HCT116 (cell line): ENCODE measurements around the gene RAD9A. TPM values are rescaled to one million over a fixed set of nuclear protein-coding genes. Genes with fewer than 3 reads are reported as not detected.

Source experiments
- ATAC-seq: fragments of 200-7000 bp; cut with Tn5 transposase; 2 replicates; pipeline ENCODE4 v1.9.1; 2020; ENCODE audit warnings: mild to moderate bottlenecking, moderate library complexity
- BruUV-seq: library from RNA; stranded (reverse); fragments of 400-500 nt; replicated peaks from 2 replicates; lab custom pipeline; 2021; lab: Mats Ljungman, UMichigan
- CTCF ChIA-PET: fragments of 300-600 bp; sonication (Branson Sonifier 250); formaldehyde crosslinking; loops from one replicate; lab custom pipeline; 2021; ENCODE audit warnings: antibody characterized with exemption; lab: Charles Lee
- POLR2A ChIA-PET: fragments of 300-600, 350-600 bp; sonication (Branson Sonifier 250); formaldehyde crosslinking; loops from one replicate; lab custom pipeline; 2021; ENCODE audit warnings: antibody characterized with exemption; lab: Charles Lee
- RAD21 ChIA-PET, 2 experiments: fragments of 300-600 bp; sonication (Branson Sonifier 250); formaldehyde crosslinking; loops; one replicate each; lab custom pipeline; 2023; ENCODE audit warnings: low total read pairs in 2 of 2; ENCODE audit not compliant: uncharacterized antibody in 2 of 2, unreplicated experiment in 2 of 2, low non-redundant PET in 1 of 2; lab: Charles Lee
- DNase-seq: peaks from one replicate; pipeline ENCODE4 v3.0.0-alpha.2; 2010; ENCODE audit warnings: low read depth, low spot score
- H2AFZ ChIP-seq: fragments of 200-600 bp; shearing (Covaris generic), sonication (generic); 2 replicates; pipeline ENCODE4 v1.6.1; 2017; ENCODE audit warnings: low read depth, mixed run types, mixed read lengths, antibody characterized with exemption, low read length; ENCODE audit not compliant: poor library complexity, severe bottlenecking
- H3K27ac ChIP-seq: 2 replicates; pipeline ENCODE4 v1.5.1; 2012; ENCODE audit warnings: low read depth, low read length
- H3K27me3 ChIP-seq: fragments of 200-600 bp; sonication (generic); 2 replicates; pipeline ENCODE4 v1.6.1; 2016; ENCODE audit warnings: mixed run types, low read length, mixed read lengths; ENCODE audit not compliant: insufficient read depth
- H3K36me3 ChIP-seq, 2 experiments: fragments of 200-500 bp in 1 of 2; fragments of 200-600 bp in 1 of 2; sonication (Bioruptor generic) in 1 of 2; sonication (generic) in 1 of 2; 2 replicates each; pipeline versions ENCODE4 v1.5.1 to v1.6.1; 2014 to 2016; ENCODE audit warnings: low read length in 2 of 2, inconsistent platforms in 1 of 2, mixed read lengths in 1 of 2, mixed run types in 1 of 2; ENCODE audit not compliant: insufficient read depth in 2 of 2, control insufficient read depth in 1 of 2
- H3K4me1 ChIP-seq, 2 experiments: fragments of 200-600 bp in 1 of 2; sonication (generic) in 1 of 2; 2 replicates each; pipeline versions ENCODE4 v1.5.1 to v1.6.1; 2012 to 2017; ENCODE audit warnings: low read length in 2 of 2, inconsistent platforms in 1 of 2, mild to moderate bottlenecking in 1 of 2, mixed read lengths in 1 of 2, mixed run types in 1 of 2, moderate library complexity in 1 of 2; ENCODE audit not compliant: insufficient read depth in 2 of 2, control insufficient read depth in 1 of 2
- H3K4me2 ChIP-seq: fragments of 200-600 bp; sonication (generic); 2 replicates; pipeline ENCODE4 v1.6.1; 2017; ENCODE audit warnings: mixed run types, low read length, mixed read lengths
- H3K4me3 ChIP-seq, 2 experiments: fragments of 200-600 bp in 1 of 2; sonication (generic) in 1 of 2; replicated peaks in 1 of 2; 2 replicates each; pipeline ENCODE4 v1.5.1; 2011 to 2016; ENCODE audit warnings: low read length in 2 of 2, control low read depth in 1 of 2, low read depth in 1 of 2, mild to moderate bottlenecking in 1 of 2, mixed read lengths in 1 of 2, mixed run types in 1 of 2
- H3K79me2 ChIP-seq: fragments of 200-600 bp; sonication (generic); 2 replicates; pipeline ENCODE4 v1.6.1; 2017; ENCODE audit warnings: mild to moderate bottlenecking, mixed run types, low read length, moderate library complexity, mixed read lengths; ENCODE audit not compliant: insufficient read depth
- H3K9ac ChIP-seq: fragments of 200-600 bp; sonication (generic); 2 replicates; pipeline ENCODE4 v1.6.1; 2016; ENCODE audit warnings: low read length, mixed read lengths
- H3K9me2 ChIP-seq: fragments of 200-600 bp; sonication (generic), shearing (Covaris generic); 2 replicates; pipeline ENCODE4 v1.6.1; 2017; ENCODE audit warnings: mixed run types, mild to moderate bottlenecking, moderate library complexity; ENCODE audit not compliant: insufficient read depth
- H3K9me3 ChIP-seq, 2 experiments: fragments of 200-500 bp in 1 of 2; fragments of 200-600 bp in 1 of 2; sonication (Bioruptor generic) in 1 of 2; sonication (generic) in 1 of 2; 2 replicates each; pipeline ENCODE4 v1.6.1; 2014 to 2017; ENCODE audit warnings: low read length in 2 of 2, mixed read lengths in 2 of 2, inconsistent platforms in 1 of 2, low read depth in 1 of 2, mild to moderate bottlenecking in 1 of 2, mixed run types in 1 of 2, moderate library complexity in 1 of 2; ENCODE audit not compliant: control insufficient read depth in 1 of 2, insufficient read depth in 1 of 2
- H4K20me1 ChIP-seq: fragments of 200-600 bp; sonication (generic), shearing (Covaris generic); 2 replicates; pipeline ENCODE4 v1.6.1; 2017; ENCODE audit warnings: mixed run types, mild to moderate bottlenecking, moderate library complexity; ENCODE audit not compliant: insufficient read depth
- CEBPB ChIP-seq: IDR thresholded peaks from 2 replicates; pipeline ENCODE4 v1.6.1; 2012; ENCODE audit warnings: low read depth
- MAX ChIP-seq: IDR thresholded peaks from 2 replicates; pipeline ENCODE4 v1.6.1; 2012
- REST ChIP-seq: IDR thresholded peaks from 2 replicates; pipeline ENCODE4 v1.6.1; 2012; ENCODE audit warnings: low read depth
- SRF ChIP-seq: IDR thresholded peaks from 2 replicates; pipeline ENCODE4 v1.6.1; 2012; ENCODE audit warnings: low read depth
- YY1 ChIP-seq: IDR thresholded peaks from 2 replicates; pipeline ENCODE4 v1.6.1; 2011; ENCODE audit warnings: low read length, low read depth, moderate library complexity, mild to moderate bottlenecking; ENCODE audit not compliant: insufficient replicate concordance; ENCODE audit errors: extremely low read depth
- ZFX ChIP-seq: fragments of 450-650 bp; IDR thresholded peaks from 2 replicates; pipeline ENCODE4 v1.6.1; 2017
- intact Hi-C: fragments of 100-400 bp; cut with micrococcal nuclease; formaldehyde crosslinking; loops from 2 replicates; pipeline ENCODE4 v1.10.0; 2022
- total RNA-seq: library from RNA; stranded (reverse); gene quantifications from one replicate; pipeline ENCODE4 v1.2.1, GENCODE V29; 2021; ENCODE audit not compliant: unreplicated experiment
- TF ChIP-seq, protein P1 (sequence below): IDR thresholded peaks from 2 replicates; pipeline ENCODE4 v1.6.1; 2011; ENCODE audit warnings: mild to moderate bottlenecking, low read length, moderate library complexity; ENCODE audit not compliant: insufficient replicate concordance; ENCODE audit errors: extremely low read depth

RAD9A gene
- total RNA-seq, 1 experiment from 2014 or later = 49.8 TPM

DNA sequence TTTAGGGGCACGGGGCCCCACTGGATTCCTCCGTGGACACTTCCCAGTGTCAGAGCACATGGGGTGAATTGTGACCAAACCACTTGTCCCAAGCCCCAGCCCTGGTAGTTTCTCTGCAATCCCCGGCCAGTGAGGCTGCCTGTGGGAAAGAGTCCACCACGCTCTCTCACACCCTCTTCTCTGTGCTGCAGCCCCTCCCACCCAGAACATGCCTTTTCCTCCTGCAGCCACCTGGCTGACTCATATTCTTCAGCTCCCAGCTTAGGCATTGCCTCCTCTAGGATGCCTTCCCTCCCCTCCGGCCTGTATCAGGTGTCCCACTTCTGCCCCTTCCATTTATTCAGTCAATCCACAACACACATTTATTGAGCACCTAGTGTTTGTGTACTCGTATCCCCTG is 31.1 kb downstream of the RAD9A start:
- ChIA-PET CTCF (no interaction called here), RAD21 (interaction anchor here in 1 of 2 experiments (0.6 kb wide), 1 partner anchor 223 kb away, joined by 4 read pairs; no protein-coding TSS in a partner anchor), POLR2A (interaction anchor here (1.2 kb wide), 1 partner anchor 21 kb away, joined by 3 read pairs; the partner anchor contains the start of gene PPP1CA)
- DNase-seq = no peak
- no TSS peak for BruUV-seq
- Histone ChIP-seq H2AFZ (no peak overlapping the region), H3K9me3 (no peaks in the 10 kb centered on the region), H3K4me2 (peak overlapping the region; percentile 44), H3K36me3 (no peaks in the 10 kb centered on the region), H3K4me3 (no peak overlapping the region), H4K20me1 (no peaks in the 10 kb centered on the region), H3K27ac (0 out of 2 replicates have a peak overlapping the region, but pooled peaks have one; percentile 19), H3K79me2 (no peaks in the 10 kb centered on the region), H3K27me3 (no peaks in the 10 kb centered on the region), H3K4me1 (peaks cover 11 to 27% of the 10 kb centered on the region in 2 experiments; a peak in 3 of 4 replicates), H3K9ac (no peak overlapping the region), H3K9me2 (no peaks in the 10 kb centered on the region)
- ATAC-seq = no peak
- intact Hi-C loops = no loop called here
- TF ChIP-seq ZFX (no peak), CEBPB (no peak), REST (no peak), MAX (no peak), YY1 (no peak), SRF (no peak)
- TF ChIP-seq, protein P1, sequence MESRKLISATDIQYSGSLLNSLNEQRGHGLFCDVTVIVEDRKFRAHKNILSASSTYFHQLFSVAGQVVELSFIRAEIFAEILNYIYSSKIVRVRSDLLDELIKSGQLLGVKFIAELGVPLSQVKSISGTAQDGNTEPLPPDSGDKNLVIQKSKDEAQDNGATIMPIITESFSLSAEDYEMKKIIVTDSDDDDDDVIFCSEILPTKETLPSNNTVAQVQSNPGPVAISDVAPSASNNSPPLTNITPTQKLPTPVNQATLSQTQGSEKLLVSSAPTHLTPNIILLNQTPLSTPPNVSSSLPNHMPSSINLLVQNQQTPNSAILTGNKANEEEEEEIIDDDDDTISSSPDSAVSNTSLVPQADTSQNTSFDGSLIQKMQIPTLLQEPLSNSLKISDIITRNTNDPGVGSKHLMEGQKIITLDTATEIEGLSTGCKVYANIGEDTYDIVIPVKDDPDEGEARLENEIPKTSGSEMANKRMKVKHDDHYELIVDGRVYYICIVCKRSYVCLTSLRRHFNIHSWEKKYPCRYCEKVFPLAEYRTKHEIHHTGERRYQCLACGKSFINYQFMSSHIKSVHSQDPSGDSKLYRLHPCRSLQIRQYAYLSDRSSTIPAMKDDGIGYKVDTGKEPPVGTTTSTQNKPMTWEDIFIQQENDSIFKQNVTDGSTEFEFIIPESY = no peak
